Lung (tissue), 12 donors: ENCODE data around the gene RAB43. TPM values are rescaled to one million over a fixed set of nuclear protein-coding genes. Genes with fewer than 3 reads are reported as not detected.
A peak's percentile ranks its signal among the peaks of the same experiment; 100 is the strongest.
"Not testable (repeated sequence)": the region's sequence is repeated elsewhere in the genome, so short reads cannot be mapped to it uniquely, and the experiment has no call there.

ENCODE experiments used
- ATAC-seq: fragments of 200-7000 bp; cut with Tn5 transposase; one replicate; pipeline ENCODE4 v1.9.1; 2020; ENCODE audit warnings: moderate number of reproducible peaks; ENCODE audit not compliant: insufficient read depth, low FRiP score
- DNase-seq, 3 donors: peaks; one replicate each; pipeline ENCODE4 v3.0.0-alpha.2; 2013 to 2017
- H3K27ac ChIP-seq, 2 donors: one replicate each; pipeline ENCODE4 v1.5.1; 2013; ENCODE audit warnings: mild to moderate bottlenecking in 2 of 2, moderate library complexity in 2 of 2, control low read depth in 1 of 2, inconsistent platforms in 1 of 2, low read depth in 1 of 2, low read length in 1 of 2
- H3K27me3 ChIP-seq, 3 donors: one replicate each; pipeline ENCODE4 v1.5.1; 2013; ENCODE audit warnings: low read length in 2 of 3; ENCODE audit not compliant: control insufficient read depth in 3 of 3, insufficient read depth in 3 of 3
- H3K36me3 ChIP-seq, 4 donors: one replicate each; pipeline ENCODE4 v1.5.1; 2013; ENCODE audit warnings: low read length in 4 of 4, mild to moderate bottlenecking in 1 of 4, moderate library complexity in 1 of 4; ENCODE audit not compliant: control insufficient read depth in 4 of 4, insufficient read depth in 4 of 4
- H3K4me1 ChIP-seq, 5 donors: one replicate each; pipeline ENCODE4 v1.5.1; 2013; ENCODE audit warnings: low read length in 5 of 5, mild to moderate bottlenecking in 2 of 5, moderate library complexity in 1 of 5; ENCODE audit not compliant: control insufficient read depth in 5 of 5, insufficient read depth in 5 of 5
- H3K4me3 ChIP-seq: one replicate; pipeline ENCODE4 v1.5.1; 2013; ENCODE audit warnings: mild to moderate bottlenecking, control low read depth, moderate library complexity
- H3K9ac ChIP-seq, 2 donors: one replicate each; pipeline ENCODE4 v1.5.1; 2013; ENCODE audit warnings: low read length in 2 of 2, control low read depth in 1 of 2; ENCODE audit not compliant: insufficient read depth in 1 of 2
- H3K9me3 ChIP-seq, 4 donors: one replicate each; pipeline ENCODE4 v1.5.1; 2013; ENCODE audit warnings: low read length in 3 of 4, mild to moderate bottlenecking in 1 of 4, moderate library complexity in 1 of 4; ENCODE audit not compliant: control insufficient read depth in 4 of 4, insufficient read depth in 3 of 4
- CTCF ChIP-seq: IDR thresholded peaks from 2 replicates; pipeline ENCODE4 v1.5.1; 2012; ENCODE audit warnings: mild to moderate bottlenecking; ENCODE audit errors: control extremely low read depth, extremely low read depth
- WGBS, 2 donors: extraction: QIAGEN DNeasy Blood & Tissue Kit; methylation state at CpG; one replicate each; pipeline ENCODE4 v1.1.7; 2013; 5-methylcytosine and 5-hydroxymethylcytosine counted together
- polyA plus RNA-seq, 2 donors: library from polyadenylated mRNA; stranded (reverse); fragments of 200-250 nt; gene quantifications; one replicate each; pipeline ENCODE4 v1.2.1, GENCODE V29; 2013
- total RNA-seq, 2 donors: library from RNA; depleted of rRNA in 1 of 2; stranded (reverse); fragments of >200 nt in 1 of 2; gene quantifications; one replicate each; pipeline ENCODE4 v1.2.1, GENCODE V29; 2014 to 2021
- donor health status: control.
- donor health status: control.
- donor health status: Bipolar disorder and iron deficiency.
- donor health status: healthy.
- donor health status: DM: yes; HTN: yes; CAD: no.

The RAB43 gene
- total and polyA plus RNA-seq, 4 donors: 9.4 to 32.6 (median 20.3) TPM

- Histone ChIP-seq H3K27ac (peak within 1 kb of the TSS; percentile 94 to 96), H3K4me1 (peaks cover 1 to 20% (median 14%) of the 10 kb centered on the region in 5 donors), H3K27me3 (no peaks in the 10 kb centered on the region), H3K9me3 (no peaks in the 10 kb centered on the region), H3K36me3 (peaks cover 7 to 16% (median 9%) of the 10 kb centered on the region in 4 donors), H3K4me3 (peak within 1 kb of the TSS; percentile 79), H3K9ac (peak within 1 kb of the TSS; percentile 80 to 98)
- DNase-seq (peak; percentile 94 to 99 (median 99)), ATAC-seq (peak; percentile 90)
- 0% methylated on average over 64 to 67 of the region's 67 CpGs for whole genome bisulfite sequencing, 2 donors
- peak; percentile 30 for TF ChIP-seq CTCF
These were observed 39.6 kb upstream of the RAB43 start, which contains the start of gene ISY1 for GRCh38 chr3:129160891-129161859. Gene ISY1 (minus strand): TSS chr3:129161063. CDS start chr3:129160975, 88 bp downstream.

- DNase-seq (no peak), ATAC-seq (no peak)
- Histone ChIP-seq H3K27ac (no peak overlapping the region), H3K4me1 (no peaks in the 10 kb centered on the region), H3K27me3 (no peaks in the 10 kb centered on the region), H3K36me3 (peaks cover 15 to 26% (median 21%) of the 10 kb centered on the region in 4 donors), H3K4me3 (no peak overlapping the region), H3K9me3 (no peaks in the 10 kb centered on the region), H3K9ac (no peak overlapping the region)
- no peak for TF ChIP-seq CTCF
These were observed 23.2 kb upstream of the RAB43 start for GRCh38 chr3:129144786-129145185.

GRCh38 chr3:129141011-129141410 is 19.4 kb upstream of the RAB43 start:
- not testable (repeated sequence) for H3K4me1 ChIP-seq, H3K27me3 ChIP-seq, H3K9ac ChIP-seq, H3K9me3 ChIP-seq, H3K4me3 ChIP-seq, H3K27ac ChIP-seq, DNase-seq, ATAC-seq
- WGBS, 2 donors: 96% methylated on average over 5 of the region's 5 CpGs
- H3K36me3 ChIP-seq: peaks cover 18 to 25% (median 23%) of the 10 kb centered on the region in 4 donors

- ATAC-seq: no peak
- 62 to 79% methylated on average over 1 of the region's 1 CpG for WGBS, 2 donors
- H3K9ac ChIP-seq: no peak overlapping the region
- no peak overlapping the region for H3K4me3 ChIP-seq
- no peak for TF ChIP-seq CTCF
- H3K9me3 ChIP-seq: no peaks in the 10 kb centered on the region
- no peaks in the 10 kb centered on the region for H3K4me1 ChIP-seq
- no peak for DNase-seq
- no peaks in the 10 kb centered on the region for H3K27me3 ChIP-seq
- H3K27ac ChIP-seq: no peak overlapping the region
- peaks cover 14 to 22% (median 17%) of the 10 kb centered on the region in 4 donors for H3K36me3 ChIP-seq
These were observed 18.3 kb upstream of the RAB43 start for GRCh38 chr3:129139911-129140310.

GRCh38 chr3:129136275-129136674 is 14.7 kb upstream of the RAB43 start:
- DNase-seq, ATAC-seq, H3K27ac ChIP-seq, H3K4me3 ChIP-seq, H3K27me3 ChIP-seq, H3K9me3 ChIP-seq, H3K9ac ChIP-seq, H3K4me1 ChIP-seq: not testable (repeated sequence)
- WGBS, 2 donors: 88 to 94% methylated on average over 10 of the region's 10 CpGs
- peaks cover 28 to 43% (median 32%) of the 10 kb centered on the region in 4 donors for H3K36me3 ChIP-seq
